ENCODE measurements around the gene VPS13D.

DNA sequence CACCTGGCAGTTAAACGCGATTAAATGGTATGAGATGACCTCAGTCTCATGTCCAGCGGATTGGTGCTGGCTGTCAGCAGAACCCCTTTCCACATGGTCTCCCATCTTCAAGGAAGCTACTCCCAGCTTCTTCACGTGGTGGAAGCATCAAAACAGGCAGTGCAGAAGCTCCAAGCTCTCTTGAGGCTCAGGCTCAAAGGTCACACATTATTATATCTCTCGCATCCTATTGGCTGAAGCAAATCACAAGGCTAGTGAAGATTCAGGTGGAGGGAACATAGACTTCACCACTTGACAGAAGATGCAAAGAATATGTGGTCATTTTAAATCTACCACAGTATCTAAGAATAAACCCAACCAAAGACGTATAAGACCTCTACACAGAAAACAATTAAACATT lies 181.9 kb downstream of the VPS13D start:
- no peak for TF ChIP-seq POLR2A (IDR thresholded peaks at IDR 0.05)
- TF ChIP-seq, protein P1, sequence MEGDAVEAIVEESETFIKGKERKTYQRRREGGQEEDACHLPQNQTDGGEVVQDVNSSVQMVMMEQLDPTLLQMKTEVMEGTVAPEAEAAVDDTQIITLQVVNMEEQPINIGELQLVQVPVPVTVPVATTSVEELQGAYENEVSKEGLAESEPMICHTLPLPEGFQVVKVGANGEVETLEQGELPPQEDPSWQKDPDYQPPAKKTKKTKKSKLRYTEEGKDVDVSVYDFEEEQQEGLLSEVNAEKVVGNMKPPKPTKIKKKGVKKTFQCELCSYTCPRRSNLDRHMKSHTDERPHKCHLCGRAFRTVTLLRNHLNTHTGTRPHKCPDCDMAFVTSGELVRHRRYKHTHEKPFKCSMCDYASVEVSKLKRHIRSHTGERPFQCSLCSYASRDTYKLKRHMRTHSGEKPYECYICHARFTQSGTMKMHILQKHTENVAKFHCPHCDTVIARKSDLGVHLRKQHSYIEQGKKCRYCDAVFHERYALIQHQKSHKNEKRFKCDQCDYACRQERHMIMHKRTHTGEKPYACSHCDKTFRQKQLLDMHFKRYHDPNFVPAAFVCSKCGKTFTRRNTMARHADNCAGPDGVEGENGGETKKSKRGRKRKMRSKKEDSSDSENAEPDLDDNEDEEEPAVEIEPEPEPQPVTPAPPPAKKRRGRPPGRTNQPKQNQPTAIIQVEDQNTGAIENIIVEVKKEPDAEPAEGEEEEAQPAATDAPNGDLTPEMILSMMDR (IDR thresholded peaks at IDR 0.05): no peak

Data from body of pancreas (tissue), 4 donors.